ENCODE data around the gene DNAJC7.

DNA sequence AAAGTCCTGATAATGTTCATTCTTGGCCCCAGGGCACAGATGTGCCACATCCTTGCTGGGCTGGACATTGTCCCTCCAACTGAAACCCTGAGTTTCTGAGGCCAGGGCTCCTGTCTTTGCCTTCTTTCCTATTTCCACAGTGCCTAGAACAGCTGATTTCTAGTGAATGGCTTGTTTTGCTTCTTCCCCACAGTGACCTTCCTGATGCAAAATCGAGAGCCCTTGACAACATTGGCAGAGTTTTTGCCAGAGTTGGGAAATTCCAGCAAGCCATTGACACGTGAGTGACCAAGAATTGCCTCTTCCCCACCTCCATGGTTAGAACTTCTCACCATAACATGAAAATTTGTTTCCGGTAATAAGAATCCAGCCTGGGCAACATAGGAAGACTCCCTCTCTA lies 72.3 kb downstream of the DNAJC7 start:
- TF ChIP-seq, protein P1, sequence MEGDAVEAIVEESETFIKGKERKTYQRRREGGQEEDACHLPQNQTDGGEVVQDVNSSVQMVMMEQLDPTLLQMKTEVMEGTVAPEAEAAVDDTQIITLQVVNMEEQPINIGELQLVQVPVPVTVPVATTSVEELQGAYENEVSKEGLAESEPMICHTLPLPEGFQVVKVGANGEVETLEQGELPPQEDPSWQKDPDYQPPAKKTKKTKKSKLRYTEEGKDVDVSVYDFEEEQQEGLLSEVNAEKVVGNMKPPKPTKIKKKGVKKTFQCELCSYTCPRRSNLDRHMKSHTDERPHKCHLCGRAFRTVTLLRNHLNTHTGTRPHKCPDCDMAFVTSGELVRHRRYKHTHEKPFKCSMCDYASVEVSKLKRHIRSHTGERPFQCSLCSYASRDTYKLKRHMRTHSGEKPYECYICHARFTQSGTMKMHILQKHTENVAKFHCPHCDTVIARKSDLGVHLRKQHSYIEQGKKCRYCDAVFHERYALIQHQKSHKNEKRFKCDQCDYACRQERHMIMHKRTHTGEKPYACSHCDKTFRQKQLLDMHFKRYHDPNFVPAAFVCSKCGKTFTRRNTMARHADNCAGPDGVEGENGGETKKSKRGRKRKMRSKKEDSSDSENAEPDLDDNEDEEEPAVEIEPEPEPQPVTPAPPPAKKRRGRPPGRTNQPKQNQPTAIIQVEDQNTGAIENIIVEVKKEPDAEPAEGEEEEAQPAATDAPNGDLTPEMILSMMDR (IDR thresholded peaks at IDR 0.05; ENCODE audit: low read length), result no peak
- TF ChIP-seq EZH2phosphoT487 (IDR thresholded peaks at IDR 0.05; ENCODE audit: low read length), result no peak
- TF ChIP-seq EZH2 (optimal IDR thresholded peaks at IDR 0.05; ENCODE audit: low read depth, low read length), result no peak
